ENCODE results near the gene SFT2D2. TPM values are rescaled to one million over a fixed set of nuclear protein-coding genes. Genes with fewer than 3 reads are reported as not detected.

The SFT2D2 gene
- total and polyA plus RNA-seq, 2 of the 8 experiments (the other 6 are each of a cell fraction or from before 2014, with no cell fraction given), result 9.0 to 29.0 TPM

GRCh38 chr1:168225476-168226190 lies at the start of gene SFT2D2 (continued):
- no peak for TF ChIP-seq CTCF (IDR thresholded peaks at IDR 0.05; ENCODE audit: control extremely low read depth in 1 of 3, insufficient read depth in 1 of 3, low read depth in 1 of 3, low read length in 3 of 3)
- TF ChIP-seq ASH2L (IDR thresholded peaks at IDR 0.05; ENCODE audit: low read length), result peak; percentile 66
- no peak for TF ChIP-seq ATF2 (IDR thresholded peaks at IDR 0.05; ENCODE audit: low read length)
- TF ChIP-seq SUZ12 (IDR thresholded peaks at IDR 0.05; ENCODE audit: low read length), result no peak
- TF ChIP-seq KDM1A (IDR thresholded peaks at IDR 0.05; ENCODE audit: borderline replicate concordance, low read length), result 0 out of 2 replicates have a peak, but pooled peaks have one; percentile 19
- peak; percentile 84; the same call in 1 of the 2 replicates for TF ChIP-seq RBBP5 (IDR thresholded peaks at IDR 0.05; ENCODE audit: borderline replicate concordance, low read depth, low read length)
- TF ChIP-seq CHD1 (IDR thresholded peaks at IDR 0.05; ENCODE audit: low read depth, low read length), result no peak
- TF ChIP-seq BACH1 (IDR thresholded peaks at IDR 0.05; ENCODE audit: low read length), result no peak
- TF ChIP-seq NRF1 (IDR thresholded peaks at IDR 0.05; ENCODE audit: low read depth, low read length), result no peak
- TF ChIP-seq HDAC2 (IDR thresholded peaks at IDR 0.05; ENCODE audit: borderline replicate concordance in 1 of 2, low read depth in 2 of 2, low read length in 2 of 2), result no peak; a peak in 2 of 4 replicates
- no peak for TF ChIP-seq RAD21 (IDR thresholded peaks at IDR 0.05 in 1 of 2, conservative IDR thresholded peaks at IDR 0.05 in 1 of 2; ENCODE audit: low read depth in 2 of 2, low read length in 2 of 2)
- TF ChIP-seq YY1 (IDR thresholded peaks at IDR 0.05; ENCODE audit: low read depth, low read length), result no peak
- TF ChIP-seq JUN (IDR thresholded peaks at IDR 0.05; ENCODE audit: low read depth, low read length), result no peak
- no peak for TF ChIP-seq KDM5A (IDR thresholded peaks at IDR 0.05; ENCODE audit: low read length)
- TF ChIP-seq MAFK (IDR thresholded peaks at IDR 0.05; ENCODE audit: low read depth, low read length), result no peak
- TF ChIP-seq RXRA (IDR thresholded peaks at IDR 0.05; ENCODE audit: insufficient read depth, low read depth, low read length), result no peak
- TF ChIP-seq CHD2 (IDR thresholded peaks at IDR 0.05; ENCODE audit: low read length), result no peak
- peak; percentile 97 for TF ChIP-seq E2F6 (IDR thresholded peaks at IDR 0.05)
- TF ChIP-seq MAX (IDR thresholded peaks at IDR 0.05), result peak; percentile 99

Data from H1 (cell line).